Neural crest cell (in vitro differentiated cells): ENCODE measurements around the gene RBM5. TPM values are rescaled to one million over a fixed set of nuclear protein-coding genes. Genes with fewer than 3 reads are reported as not detected.
A peak's percentile ranks its signal among the peaks of the same experiment; 100 is the strongest.

ENCODE experiments used
- DNase-seq: peaks from one replicate; pipeline ENCODE4 v3.0.0; 2021; ENCODE audit warnings: low read depth, mixed read lengths, low spot score
- H3K27ac Mint-ChIP-seq: one replicate; pipeline ENCODE4 v1.8.0; 2021; ENCODE audit warnings: mild to moderate bottlenecking, mixed read lengths; ENCODE audit not compliant: unreplicated experiment
- H3K27me3 Mint-ChIP-seq: 2 replicates; pipeline ENCODE4 v1.8.0; 2021; ENCODE audit warnings: low read depth, mild to moderate bottlenecking, mixed read lengths
- H3K36me3 Mint-ChIP-seq: 2 replicates; pipeline ENCODE4 v1.8.0; 2021; ENCODE audit warnings: low read depth, mild to moderate bottlenecking, mixed read lengths
- H3K4me1 Mint-ChIP-seq: 2 replicates; pipeline ENCODE4 v1.8.0; 2021; ENCODE audit warnings: mixed read lengths
- H3K4me3 Mint-ChIP-seq: one replicate; pipeline ENCODE4 v1.8.0; 2021; ENCODE audit warnings: mild to moderate bottlenecking, mixed read lengths
- H3K9me3 Mint-ChIP-seq: 2 replicates; pipeline ENCODE4 v1.8.0; 2021; ENCODE audit warnings: mixed read lengths
- total RNA-seq: library from RNA; stranded (reverse); gene quantifications from 2 replicates; pipeline ENCODE4 v1.2.1, GENCODE V29; 2021
- TF ChIP-seq, protein P1 (sequence below): fragments of 200-600 bp; sonication (generic); conservative IDR thresholded peaks from 2 replicates; pipeline ENCODE4 v1.5.0; 2021; ENCODE audit warnings: antibody characterized with exemption, mild to moderate bottlenecking

RBM5 gene
- total RNA-seq, 1 donor from 2014 or later, result 193 TPM

DNA sequence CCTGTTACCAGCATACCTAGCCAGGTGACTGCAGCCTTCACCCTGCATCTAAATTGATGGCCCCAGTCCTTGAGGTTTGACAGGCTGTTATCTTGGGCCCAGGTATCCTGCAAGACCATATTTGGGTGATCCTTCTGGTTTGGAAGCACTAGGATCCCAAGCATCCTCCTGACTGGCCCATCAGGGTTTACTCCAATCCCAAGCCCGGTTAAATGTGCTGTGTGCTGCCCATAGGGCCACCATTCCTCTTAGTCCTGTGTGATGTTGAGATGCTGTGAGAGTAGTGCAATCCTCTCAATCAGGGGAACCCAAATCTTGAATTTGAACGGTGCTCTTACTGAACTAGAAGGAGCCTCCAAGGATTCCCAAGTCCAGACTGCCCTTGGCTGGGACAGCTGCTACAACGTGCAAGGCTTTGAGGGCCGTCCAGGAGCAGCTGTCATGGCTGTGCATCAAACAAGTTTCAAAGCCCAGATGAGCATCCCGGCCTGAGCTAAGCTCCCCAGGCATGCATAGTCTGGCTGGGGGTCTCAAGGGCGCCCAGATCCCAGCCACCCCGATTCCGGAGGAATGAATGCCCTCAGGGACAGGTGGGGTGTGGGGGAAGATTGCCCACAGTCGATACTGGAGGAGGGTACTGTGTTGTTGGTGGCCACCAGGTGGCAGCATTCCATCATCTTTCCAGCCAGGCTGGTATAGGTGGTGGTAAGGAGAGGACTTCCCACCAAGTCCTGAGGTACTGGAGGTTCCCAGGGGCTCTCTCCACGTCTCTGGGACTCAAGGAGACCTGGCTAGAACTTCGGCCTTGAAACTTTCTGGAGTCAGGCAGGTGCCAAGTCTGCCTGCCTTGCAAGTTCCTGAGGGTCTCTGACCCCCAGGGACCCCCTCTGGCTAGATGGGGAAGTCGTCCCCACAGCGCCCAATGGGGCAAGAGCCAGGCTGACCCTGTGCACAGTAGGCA lies 32.6 kb downstream of the RBM5 start:
- Mint-ChIP-seq H3K4me3 (peak overlapping the region; percentile 72), H3K9me3 (no peaks in the 10 kb centered on the region), H3K27me3 (peaks cover 2% of the 10 kb centered on the region), H3K27ac (no peak overlapping the region), H3K36me3 (peaks cover 10% of the 10 kb centered on the region), H3K4me1 (peaks cover 7% of the 10 kb centered on the region)
- DNase-seq, result peak; percentile 74
- TF ChIP-seq, protein P1, sequence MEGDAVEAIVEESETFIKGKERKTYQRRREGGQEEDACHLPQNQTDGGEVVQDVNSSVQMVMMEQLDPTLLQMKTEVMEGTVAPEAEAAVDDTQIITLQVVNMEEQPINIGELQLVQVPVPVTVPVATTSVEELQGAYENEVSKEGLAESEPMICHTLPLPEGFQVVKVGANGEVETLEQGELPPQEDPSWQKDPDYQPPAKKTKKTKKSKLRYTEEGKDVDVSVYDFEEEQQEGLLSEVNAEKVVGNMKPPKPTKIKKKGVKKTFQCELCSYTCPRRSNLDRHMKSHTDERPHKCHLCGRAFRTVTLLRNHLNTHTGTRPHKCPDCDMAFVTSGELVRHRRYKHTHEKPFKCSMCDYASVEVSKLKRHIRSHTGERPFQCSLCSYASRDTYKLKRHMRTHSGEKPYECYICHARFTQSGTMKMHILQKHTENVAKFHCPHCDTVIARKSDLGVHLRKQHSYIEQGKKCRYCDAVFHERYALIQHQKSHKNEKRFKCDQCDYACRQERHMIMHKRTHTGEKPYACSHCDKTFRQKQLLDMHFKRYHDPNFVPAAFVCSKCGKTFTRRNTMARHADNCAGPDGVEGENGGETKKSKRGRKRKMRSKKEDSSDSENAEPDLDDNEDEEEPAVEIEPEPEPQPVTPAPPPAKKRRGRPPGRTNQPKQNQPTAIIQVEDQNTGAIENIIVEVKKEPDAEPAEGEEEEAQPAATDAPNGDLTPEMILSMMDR, result peak; percentile 94

DNA sequence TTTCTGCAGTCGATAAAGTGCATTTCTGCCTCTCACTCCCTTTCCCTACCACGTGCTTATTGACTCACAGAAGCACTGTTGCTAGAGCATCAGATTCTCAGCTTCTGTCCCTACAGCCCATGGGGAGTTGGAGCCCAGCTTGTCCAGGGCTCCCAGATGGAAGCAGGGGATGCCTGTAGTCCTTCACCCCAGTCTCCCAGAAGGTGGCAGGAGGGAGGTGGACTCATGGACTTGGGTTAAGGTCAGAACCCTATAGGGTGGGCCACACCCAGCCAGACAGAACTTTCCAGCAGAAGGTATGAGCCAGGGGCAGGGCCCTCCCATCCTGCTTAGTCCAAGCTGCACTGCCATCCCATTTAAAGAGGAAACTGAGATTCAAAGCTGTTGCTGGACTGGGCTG lies 33.4 kb downstream of the RBM5 start:
- H3K4me3 Mint-ChIP-seq, result peak overlapping the region; percentile 72
- DNase-seq, result no peak
- peaks cover 9% of the 10 kb centered on the region for H3K4me1 Mint-ChIP-seq

DNA sequence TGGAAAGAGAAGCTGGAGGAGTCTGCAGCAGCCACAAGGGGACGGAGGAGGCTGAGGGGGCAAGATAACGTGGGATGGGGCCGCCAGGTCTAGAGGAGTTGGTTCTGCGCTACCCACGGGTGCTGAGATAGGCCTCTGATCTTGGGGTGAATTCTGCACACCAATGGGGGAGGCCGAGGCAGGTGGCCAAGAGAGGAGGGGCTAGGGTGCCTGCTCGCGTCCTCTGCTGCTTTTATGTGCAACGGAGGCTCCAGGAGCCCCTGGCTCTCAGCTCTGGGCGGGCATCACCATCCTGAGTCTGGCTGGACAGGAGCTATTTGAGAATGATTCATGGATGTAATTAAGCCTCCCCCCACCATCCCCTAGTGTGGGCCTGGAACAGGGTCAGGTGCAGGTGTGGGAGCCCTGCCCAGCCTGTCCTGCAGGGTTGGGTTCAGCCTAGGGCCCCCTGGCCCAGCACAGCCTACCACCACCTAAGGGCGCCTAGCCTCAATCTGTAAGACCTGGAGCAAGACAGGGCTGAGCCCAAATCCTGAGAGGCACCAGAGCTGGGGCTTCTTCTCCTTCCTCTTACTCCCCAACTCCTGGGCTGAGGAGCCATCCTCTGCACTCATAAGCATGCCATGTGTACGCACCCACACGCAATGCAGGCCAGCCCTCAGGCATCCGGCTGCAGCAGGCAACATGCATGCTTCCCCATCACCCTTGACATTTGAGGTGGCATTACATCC lies 34.1 kb downstream of the RBM5 start:
- TF ChIP-seq, protein P1, result no peak
- peak overlapping the region; percentile 72 for H3K4me3 Mint-ChIP-seq
- peaks cover 4% of the 10 kb centered on the region for H3K36me3 Mint-ChIP-seq
- peaks cover 9% of the 10 kb centered on the region for H3K4me1 Mint-ChIP-seq
- H3K27me3 Mint-ChIP-seq, result peaks cover 2% of the 10 kb centered on the region
- no peak overlapping the region for H3K27ac Mint-ChIP-seq
- H3K9me3 Mint-ChIP-seq, result no peaks in the 10 kb centered on the region
- no peak for DNase-seq

More for the DNA sequence above, 33.4 kb downstream of the RBM5 start:
- Mint-ChIP-seq H3K9me3 (no peaks in the 10 kb centered on the region), H3K27ac (no peak overlapping the region), H3K27me3 (peaks cover 2% of the 10 kb centered on the region), H3K36me3 (peaks cover 6% of the 10 kb centered on the region)
- TF ChIP-seq, protein P1, result no peak

DNA sequence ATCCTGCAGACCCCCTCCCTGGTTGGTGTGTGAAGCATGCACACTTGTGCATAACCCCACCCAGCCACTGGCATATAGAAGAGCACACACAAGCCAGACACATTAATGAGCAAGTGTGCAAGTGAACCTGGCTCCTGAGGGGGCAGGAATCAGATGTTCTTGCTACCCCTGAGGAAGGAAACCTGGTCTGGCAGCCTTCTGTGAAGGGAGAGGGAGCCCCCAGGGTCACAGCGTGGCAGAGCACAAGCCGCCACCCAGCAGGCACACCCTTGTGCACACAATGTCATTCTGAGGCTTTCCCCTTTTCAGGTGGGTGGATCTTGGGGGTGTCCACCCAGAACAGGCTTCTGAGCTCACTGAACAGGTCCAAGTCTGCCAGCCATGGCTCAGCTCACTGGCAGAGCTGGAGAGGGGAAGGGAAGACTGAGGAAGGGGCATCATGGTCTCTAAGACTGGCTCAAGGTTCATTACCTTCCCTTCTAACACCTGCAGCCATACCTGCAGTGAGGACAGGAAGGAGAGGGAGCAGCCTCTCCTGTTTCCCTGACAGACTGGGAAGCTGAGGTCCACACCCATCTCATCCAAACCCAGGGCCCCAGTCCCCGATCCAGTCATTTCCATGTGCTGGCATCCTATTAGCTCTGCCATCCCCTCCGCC lies 34.8 kb downstream of the RBM5 start:
- DNase-seq, result no peak
- no peaks in the 10 kb centered on the region for H3K36me3 Mint-ChIP-seq
- H3K27ac Mint-ChIP-seq, result no peak overlapping the region
- peaks cover 2% of the 10 kb centered on the region for H3K27me3 Mint-ChIP-seq
- H3K4me3 Mint-ChIP-seq, result peak overlapping the region; percentile 44
- H3K9me3 Mint-ChIP-seq, result no peaks in the 10 kb centered on the region
- peaks cover 9% of the 10 kb centered on the region for H3K4me1 Mint-ChIP-seq
- TF ChIP-seq, protein P1, result no peak

DNA sequence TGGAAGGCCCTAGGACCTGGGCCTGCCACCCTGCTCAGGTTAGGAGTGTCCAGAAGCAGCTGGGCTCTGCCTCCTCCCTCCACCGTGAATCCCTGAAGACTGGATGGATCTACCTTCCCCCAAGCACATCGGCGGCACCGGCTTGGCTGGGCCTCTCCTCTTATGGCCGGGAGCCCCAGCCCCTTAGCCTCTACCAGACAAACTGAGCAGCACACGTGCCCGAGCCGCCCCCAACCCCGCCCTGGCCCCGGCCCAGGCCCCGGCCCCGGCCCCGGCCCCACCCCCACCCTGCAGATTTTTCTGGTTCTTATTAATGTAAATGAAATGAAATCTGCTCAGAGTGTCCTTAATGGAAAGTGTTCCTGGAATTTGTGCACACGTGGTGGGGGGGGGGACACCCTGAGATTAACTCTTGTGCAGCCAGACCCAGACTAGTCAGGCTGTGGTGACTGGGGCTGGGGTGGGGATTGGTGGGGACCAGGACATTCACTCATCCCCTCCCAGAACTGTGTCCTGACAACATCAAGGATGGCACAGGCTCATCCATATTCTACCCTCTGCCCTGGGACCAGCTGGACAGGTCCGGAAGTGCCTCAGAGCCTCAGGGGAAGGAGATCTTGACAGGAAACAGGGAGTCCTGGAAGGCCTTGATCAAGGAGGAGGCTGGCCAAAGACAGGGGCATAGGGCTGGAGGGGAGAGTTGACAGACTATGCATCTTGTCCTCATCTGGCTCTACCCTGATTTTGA lies 35.5 kb downstream of the RBM5 start:
- peaks cover 2% of the 10 kb centered on the region for H3K27me3 Mint-ChIP-seq

More for the DNA sequence above, 35.5 kb downstream of the RBM5 start:
- TF ChIP-seq, protein P1, result no peak
- no peaks in the 10 kb centered on the region for H3K36me3 Mint-ChIP-seq
- peaks cover 9% of the 10 kb centered on the region for H3K4me1 Mint-ChIP-seq
- DNase-seq, result no peak
- H3K27ac Mint-ChIP-seq, result no peak overlapping the region
- no peak overlapping the region for H3K4me3 Mint-ChIP-seq
- H3K9me3 Mint-ChIP-seq, result no peaks in the 10 kb centered on the region
